ENCODE measurements around the gene ARHGAP40.

ARHGAP40 gene

DNA sequence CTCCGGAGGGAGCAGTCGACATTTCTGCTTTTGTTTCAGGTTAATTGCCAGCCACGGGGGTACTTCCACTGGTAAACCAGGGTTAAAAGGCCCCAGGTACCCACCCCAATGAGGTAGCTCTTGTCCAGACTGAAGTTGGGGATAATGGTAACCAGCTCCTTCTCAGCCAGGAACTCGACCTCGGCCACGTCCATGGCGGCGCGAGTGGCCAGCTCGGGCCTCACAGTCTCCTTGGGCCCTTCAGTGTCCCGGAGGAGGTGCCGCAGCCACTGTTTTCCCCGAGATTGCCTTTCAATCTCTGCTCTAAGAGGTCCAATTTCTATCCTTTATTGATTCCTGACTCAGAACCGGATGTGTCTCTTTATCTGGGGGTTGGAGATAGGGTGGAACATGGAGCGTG is 13.7 kb downstream of the ARHGAP40 start:
- H3K9ac ChIP-seq (ENCODE audit: low read length in 5 of 5): no peak overlapping the region
- peaks cover 11 to 25% (median 20%) of the 10 kb centered on the region in 5 donors for H3K27me3 ChIP-seq (ENCODE audit: control insufficient read depth in 5 of 5, insufficient read depth in 4 of 5, low read length in 5 of 5)
- H3K27ac ChIP-seq (ENCODE audit: low read depth, low read length): no peak overlapping the region
- H3K4me1 ChIP-seq (ENCODE audit: control insufficient read depth in 5 of 5, insufficient read depth in 5 of 5, low read length in 5 of 5): no peaks in the 10 kb centered on the region
- no peaks in the 10 kb centered on the region for H3K36me3 ChIP-seq (ENCODE audit: control insufficient read depth in 5 of 5, insufficient read depth in 5 of 5, low read length in 5 of 5)
- H3K9me3 ChIP-seq (ENCODE audit: control insufficient read depth in 5 of 5, low read length in 5 of 5): no peaks in the 10 kb centered on the region
- no peak overlapping the region for H3K4me3 ChIP-seq (ENCODE audit: low read depth in 1 of 5, low read length in 5 of 5)

- Histone ChIP-seq H3K27me3 (ENCODE audit: control insufficient read depth in 5 of 5, insufficient read depth in 4 of 5, low read length in 5 of 5) (peaks cover 11 to 25% (median 20%) of the 10 kb centered on the region in 5 donors), H3K4me3 (ENCODE audit: low read depth in 1 of 5, low read length in 5 of 5) (no peak overlapping the region), H3K36me3 (ENCODE audit: control insufficient read depth in 5 of 5, insufficient read depth in 5 of 5, low read length in 5 of 5) (no peaks in the 10 kb centered on the region), H3K9me3 (ENCODE audit: control insufficient read depth in 5 of 5, low read length in 5 of 5) (no peaks in the 10 kb centered on the region), H3K27ac (ENCODE audit: low read depth, low read length) (no peak overlapping the region), H3K9ac (ENCODE audit: low read length in 5 of 5) (no peak overlapping the region), H3K4me1 (ENCODE audit: control insufficient read depth in 5 of 5, insufficient read depth in 5 of 5, low read length in 5 of 5) (no peaks in the 10 kb centered on the region)
Measured at GRCh38 chr20:38616457-38616856, 14.8 kb downstream of the ARHGAP40 start.

GRCh38 chr20:38617011-38617829 is 15.6 kb downstream of the ARHGAP40 start:
- Histone ChIP-seq H3K4me1 (ENCODE audit: control insufficient read depth in 5 of 5, insufficient read depth in 5 of 5, low read length in 5 of 5) (no peaks in the 10 kb centered on the region), H3K9ac (ENCODE audit: low read length in 5 of 5) (no peak overlapping the region), H3K27me3 (ENCODE audit: control insufficient read depth in 5 of 5, insufficient read depth in 4 of 5, low read length in 5 of 5) (peaks cover 11 to 25% (median 20%) of the 10 kb centered on the region in 5 donors), H3K27ac (ENCODE audit: low read depth, low read length) (no peak overlapping the region), H3K36me3 (ENCODE audit: control insufficient read depth in 5 of 5, insufficient read depth in 5 of 5, low read length in 5 of 5) (no peaks in the 10 kb centered on the region), H3K9me3 (ENCODE audit: control insufficient read depth in 5 of 5, low read length in 5 of 5) (no peaks in the 10 kb centered on the region), H3K4me3 (ENCODE audit: low read depth in 1 of 5, low read length in 5 of 5) (no peak overlapping the region)

DNA sequence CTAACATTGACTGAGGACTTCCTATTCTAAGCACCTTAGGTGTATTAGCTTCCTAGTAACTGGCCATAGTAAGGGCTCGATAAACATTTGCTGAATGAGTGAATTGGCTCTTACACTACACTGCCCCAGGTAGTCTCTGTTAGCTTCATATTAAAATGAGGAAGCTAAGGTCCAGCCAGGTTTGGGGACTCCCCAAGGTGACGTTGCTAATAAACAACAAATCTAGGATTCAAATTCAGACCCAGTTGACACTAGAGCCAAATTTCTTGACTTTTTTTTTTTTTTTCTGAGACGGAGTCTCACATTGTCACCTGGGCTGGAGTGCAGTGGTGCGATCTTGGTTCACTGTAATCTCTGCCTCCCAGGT is 16.2 kb downstream of the ARHGAP40 start:
- H3K4me3 ChIP-seq (ENCODE audit: low read depth in 1 of 5, low read length in 5 of 5): no peak overlapping the region
- no peak overlapping the region for H3K27ac ChIP-seq (ENCODE audit: low read depth, low read length)
- H3K27me3 ChIP-seq (ENCODE audit: control insufficient read depth in 5 of 5, insufficient read depth in 4 of 5, low read length in 5 of 5): peaks cover 11 to 30% (median 20%) of the 10 kb centered on the region in 5 donors
- H3K9ac ChIP-seq (ENCODE audit: low read length in 5 of 5): no peak overlapping the region
- H3K4me1 ChIP-seq (ENCODE audit: control insufficient read depth in 5 of 5, insufficient read depth in 5 of 5, low read length in 5 of 5): no peaks in the 10 kb centered on the region
- H3K9me3 ChIP-seq (ENCODE audit: control insufficient read depth in 5 of 5, low read length in 5 of 5): no peaks in the 10 kb centered on the region
- H3K36me3 ChIP-seq (ENCODE audit: control insufficient read depth in 5 of 5, insufficient read depth in 5 of 5, low read length in 5 of 5): no peaks in the 10 kb centered on the region

DNA sequence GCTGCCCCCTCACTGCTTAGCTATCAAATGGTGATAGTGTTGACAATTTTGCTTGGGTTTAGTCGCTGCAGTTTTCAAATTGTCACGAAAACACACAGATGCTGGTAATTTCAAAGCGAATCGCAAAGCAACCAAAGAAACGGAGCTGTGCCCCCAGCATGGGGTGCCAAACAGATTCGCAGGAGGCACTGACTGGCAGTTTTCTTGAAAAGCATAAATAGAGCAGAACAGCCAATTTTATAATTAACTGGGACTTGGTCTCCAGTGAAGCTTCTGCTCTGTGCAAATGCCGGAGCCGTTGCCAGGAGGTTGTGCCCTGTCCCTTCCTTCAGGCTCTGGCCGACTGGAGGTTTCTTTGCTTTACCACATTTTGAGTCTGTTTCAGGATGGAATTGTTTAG is 18.8 kb downstream of the ARHGAP40 start:
- no peaks in the 10 kb centered on the region for H3K36me3 ChIP-seq (ENCODE audit: control insufficient read depth in 5 of 5, insufficient read depth in 5 of 5, low read length in 5 of 5)
- no peak overlapping the region for H3K27ac ChIP-seq (ENCODE audit: low read depth, low read length)
- no peak overlapping the region for H3K9ac ChIP-seq (ENCODE audit: low read length in 5 of 5)
- H3K4me3 ChIP-seq (ENCODE audit: low read depth in 1 of 5, low read length in 5 of 5): no peak overlapping the region
- peaks cover 0 to 12% (median 7%) of the 10 kb centered on the region in 5 donors for H3K9me3 ChIP-seq (ENCODE audit: control insufficient read depth in 5 of 5, low read length in 5 of 5)
- H3K4me1 ChIP-seq (ENCODE audit: control insufficient read depth in 5 of 5, insufficient read depth in 5 of 5, low read length in 5 of 5): no peaks in the 10 kb centered on the region
- peaks cover 9 to 25% (median 19%) of the 10 kb centered on the region in 5 donors for H3K27me3 ChIP-seq (ENCODE audit: control insufficient read depth in 5 of 5, insufficient read depth in 4 of 5, low read length in 5 of 5)

GRCh38 chr20:38623061-38623460 is 21.5 kb downstream of the ARHGAP40 start:
- Histone ChIP-seq H3K27me3 (ENCODE audit: control insufficient read depth in 5 of 5, insufficient read depth in 4 of 5, low read length in 5 of 5) (peaks cover 0 to 8% (median 7%) of the 10 kb centered on the region in 5 donors), H3K4me1 (ENCODE audit: control insufficient read depth in 5 of 5, insufficient read depth in 5 of 5, low read length in 5 of 5) (no peaks in the 10 kb centered on the region), H3K36me3 (ENCODE audit: control insufficient read depth in 5 of 5, insufficient read depth in 5 of 5, low read length in 5 of 5) (no peaks in the 10 kb centered on the region), H3K27ac (ENCODE audit: low read depth, low read length) (no peak overlapping the region), H3K9me3 (ENCODE audit: control insufficient read depth in 5 of 5, low read length in 5 of 5) (peaks cover 0 to 12% (median 7%) of the 10 kb centered on the region in 5 donors), H3K4me3 (ENCODE audit: low read depth in 1 of 5, low read length in 5 of 5) (no peak overlapping the region), H3K9ac (ENCODE audit: low read length in 5 of 5) (no peak overlapping the region)

DNA sequence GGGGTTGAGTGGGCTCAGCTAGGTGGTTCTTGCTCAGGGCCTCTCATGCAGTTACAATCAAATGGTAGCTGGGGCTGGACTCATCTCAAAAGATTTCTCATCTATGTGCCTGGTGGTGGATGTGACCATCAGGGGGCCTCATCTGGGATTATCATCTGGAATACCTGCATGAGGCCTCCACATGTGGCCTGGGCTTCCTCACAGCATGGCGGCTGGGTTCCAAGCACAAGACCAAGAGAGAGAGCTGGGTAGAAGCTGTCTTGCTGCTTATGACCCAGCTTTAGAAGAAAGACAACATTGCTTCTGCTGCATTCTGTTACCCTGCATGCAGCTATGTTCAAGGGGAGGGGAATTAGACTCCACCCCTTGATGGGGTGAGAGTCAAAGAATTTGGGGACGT is 22.5 kb downstream of the ARHGAP40 start:
- H3K4me1 ChIP-seq (ENCODE audit: control insufficient read depth in 5 of 5, insufficient read depth in 5 of 5, low read length in 5 of 5): no peaks in the 10 kb centered on the region
- peaks cover 0 to 9% (median 4%) of the 10 kb centered on the region in 5 donors for H3K27me3 ChIP-seq (ENCODE audit: control insufficient read depth in 5 of 5, insufficient read depth in 4 of 5, low read length in 5 of 5)
- H3K36me3 ChIP-seq (ENCODE audit: control insufficient read depth in 5 of 5, insufficient read depth in 5 of 5, low read length in 5 of 5): no peaks in the 10 kb centered on the region
- no peak overlapping the region for H3K4me3 ChIP-seq (ENCODE audit: low read depth in 1 of 5, low read length in 5 of 5)
- H3K27ac ChIP-seq (ENCODE audit: low read depth, low read length): no peak overlapping the region
- H3K9me3 ChIP-seq (ENCODE audit: control insufficient read depth in 5 of 5, low read length in 5 of 5): peaks cover 0 to 12% (median 7%) of the 10 kb centered on the region in 5 donors
- no peak overlapping the region for H3K9ac ChIP-seq (ENCODE audit: low read length in 5 of 5)

DNA sequence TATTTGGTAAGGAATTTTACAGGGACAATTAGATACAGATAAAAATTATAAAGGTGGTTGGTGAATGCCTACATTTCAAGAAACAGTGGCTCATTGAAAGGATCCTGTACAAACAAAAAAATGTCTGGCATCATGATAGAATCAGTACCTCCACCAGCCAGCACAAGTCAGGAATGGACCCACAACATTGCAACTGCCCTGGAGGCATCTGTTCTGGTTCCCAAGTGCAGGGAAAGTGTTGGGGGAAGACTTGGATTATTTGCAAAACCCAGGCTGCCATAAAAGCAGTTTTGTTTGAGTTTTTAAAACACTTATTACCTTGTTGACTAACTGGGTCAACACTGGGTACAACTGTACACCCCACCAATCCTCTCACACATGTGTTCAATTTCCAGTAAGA is 24.3 kb downstream of the ARHGAP40 start:
- Histone ChIP-seq H3K9ac (ENCODE audit: low read length in 5 of 5) (no peak overlapping the region), H3K4me3 (ENCODE audit: low read depth in 1 of 5, low read length in 5 of 5) (no peak overlapping the region), H3K4me1 (ENCODE audit: control insufficient read depth in 5 of 5, insufficient read depth in 5 of 5, low read length in 5 of 5) (no peaks in the 10 kb centered on the region), H3K36me3 (ENCODE audit: control insufficient read depth in 5 of 5, insufficient read depth in 5 of 5, low read length in 5 of 5) (no peaks in the 10 kb centered on the region), H3K9me3 (ENCODE audit: control insufficient read depth in 5 of 5, low read length in 5 of 5) (peaks cover 0 to 12% (median 7%) of the 10 kb centered on the region in 5 donors), H3K27ac (ENCODE audit: low read depth, low read length) (no peak overlapping the region), H3K27me3 (ENCODE audit: control insufficient read depth in 5 of 5, insufficient read depth in 4 of 5, low read length in 5 of 5) (peaks cover 0 to 5% (median 3%) of the 10 kb centered on the region in 5 donors)

DNA sequence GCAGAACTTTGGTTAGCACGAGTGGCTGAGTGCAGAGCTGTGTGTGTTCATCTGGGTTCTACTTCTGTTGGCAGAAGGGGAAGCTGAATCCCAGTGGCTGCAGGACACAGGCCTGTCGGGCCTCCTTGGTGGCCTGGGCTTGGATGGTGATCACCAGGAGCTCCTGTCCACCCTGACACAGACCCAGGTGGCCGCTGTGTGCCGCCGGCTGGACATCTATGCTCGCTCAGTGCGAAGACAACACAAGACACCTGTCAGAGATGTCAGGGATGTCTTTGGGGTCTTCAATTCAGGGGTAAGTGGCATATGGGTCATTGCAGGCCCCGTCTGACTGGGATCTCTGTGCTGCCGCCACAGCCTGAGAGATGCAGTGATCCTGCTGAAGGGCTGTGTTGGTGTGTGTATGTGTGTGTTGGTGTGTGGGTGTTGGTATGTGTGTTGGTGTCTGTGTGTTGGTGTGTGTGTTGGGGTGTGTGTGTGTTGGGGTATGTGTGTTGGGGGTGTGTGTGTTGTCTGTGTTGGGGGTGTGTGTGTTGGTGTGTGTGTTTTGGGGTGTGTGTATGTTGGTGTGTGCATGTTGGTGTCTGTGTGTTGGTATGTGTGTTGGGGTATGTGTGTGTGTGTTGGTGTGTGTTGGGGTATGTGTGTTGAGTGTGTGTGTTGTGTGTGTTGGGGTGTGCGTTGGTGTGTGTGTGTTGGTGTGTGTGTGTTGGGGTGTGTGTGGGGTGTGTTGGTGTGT is 25.5 kb downstream of the ARHGAP40 start:
- Histone ChIP-seq H3K9ac (ENCODE audit: low read length in 5 of 5) (no peak overlapping the region), H3K4me1 (ENCODE audit: control insufficient read depth in 5 of 5, insufficient read depth in 5 of 5, low read length in 5 of 5) (no peaks in the 10 kb centered on the region), H3K9me3 (ENCODE audit: control insufficient read depth in 5 of 5, low read length in 5 of 5) (peaks cover 0 to 12% (median 7%) of the 10 kb centered on the region in 5 donors), H3K4me3 (ENCODE audit: low read depth in 1 of 5, low read length in 5 of 5) (no peak overlapping the region), H3K27me3 (ENCODE audit: control insufficient read depth in 5 of 5, insufficient read depth in 4 of 5, low read length in 5 of 5) (peaks cover 0 to 5% (median 3%) of the 10 kb centered on the region in 5 donors), H3K36me3 (ENCODE audit: control insufficient read depth in 5 of 5, insufficient read depth in 5 of 5, low read length in 5 of 5) (no peaks in the 10 kb centered on the region), H3K27ac (ENCODE audit: low read depth, low read length) (no peak overlapping the region)

Data from subcutaneous abdominal adipose tissue (tissue), 5 donors.